ENCODE results near the gene NR2F1. TPM values are rescaled to one million over a fixed set of nuclear protein-coding genes. Genes with fewer than 3 reads are reported as not detected.

The NR2F1 gene
- total RNA-seq, 1 donor from 2014 or later, result 0.73 TPM

GRCh38 chr5:93620487-93621326 is 37.7 kb downstream of the NR2F1 start:
- DNase-seq (ENCODE audit: low spot score), result peak; percentile 84
- intact Hi-C loops (cut with DNase I), result loop anchor here (5.0 kb wide), 1 partner anchor 492 kb away; a partner anchor contains a TSS

GRCh38 chr5:93621327-93621798 is 38.3 kb downstream of the NR2F1 start:
- peak; percentile 88 for DNase-seq (ENCODE audit: low spot score)
- intact Hi-C loops (cut with DNase I), result loop anchor here (5.0 kb wide), 1 partner anchor 491 kb away; a partner anchor contains a TSS

GRCh38 chr5:93622240-93622885 is 39.3 kb downstream of the NR2F1 start:
- intact Hi-C loops (cut with DNase I), result loop anchor here (5.0 kb wide), 1 partner anchor 490 kb away; a partner anchor contains a TSS
- no peak for DNase-seq (ENCODE audit: low spot score)

GRCh38 chr5:93623153-93623552 is 40.1 kb downstream of the NR2F1 start:
- DNase-seq (ENCODE audit: low spot score), result no peak
- intact Hi-C loops (cut with DNase I), result loop anchor here (5.0 kb wide), 1 partner anchor 489 kb away; a partner anchor contains a TSS

GRCh38 chr5:93626801-93627200 is 43.8 kb downstream of the NR2F1 start:
- no peak for DNase-seq (ENCODE audit: low spot score)
- intact Hi-C loops (cut with DNase I), result no loop called here

- intact Hi-C loops (cut with DNase I), result no loop called here
- DNase-seq (ENCODE audit: low spot score), result no peak
Measured at GRCh38 chr5:93632327-93632726, 49.3 kb downstream of the NR2F1 start.

- intact Hi-C loops (cut with DNase I), result no loop called here
- DNase-seq (ENCODE audit: low spot score), result no peak
Measured at GRCh38 chr5:93635991-93636390, 53.0 kb downstream of the NR2F1 start.

- no peak for DNase-seq (ENCODE audit: low spot score)
- intact Hi-C loops (cut with DNase I), result no loop called here
Measured at GRCh38 chr5:93636837-93637236, 53.8 kb downstream of the NR2F1 start.

- intact Hi-C loops (cut with DNase I), result no loop called here
- no peak for DNase-seq (ENCODE audit: low spot score)
Measured at GRCh38 chr5:93637697-93638096, 54.7 kb downstream of the NR2F1 start.

GRCh38 chr5:93642526-93642925 is 59.5 kb downstream of the NR2F1 start:
- intact Hi-C loops (cut with DNase I), result no loop called here
- no peak for DNase-seq (ENCODE audit: low spot score)

Other genes starting within 250 kb of the NR2F1 start
- gene NR2F1-AS1, start 2.0 kb upstream of the NR2F1 start, total RNA-seq, result 0.89 TPM
- 0.73 TPM for gene POU5F2, start 158.4 kb downstream of the NR2F1 start, total RNA-seq

All from cardiac septum (tissue), 1 donor.